Type B pancreatic cell (in vitro differentiated cells): ENCODE measurements around the gene MUCL1. TPM values are rescaled to one million over a fixed set of nuclear protein-coding genes. Genes with fewer than 3 reads are reported as not detected.

Source experiments
- DNase-seq: peaks from one replicate; pipeline ENCODE4 v3.0.0; 2021; ENCODE audit warnings: mixed read lengths; ENCODE audit not compliant: unreplicated experiment; ENCODE audit errors: extremely low spot score
- H3K27ac Mint-ChIP-seq: 2 replicates; pipeline ENCODE4 v1.8.0; 2021; ENCODE audit warnings: mild to moderate bottlenecking, mixed read lengths
- H3K27me3 Mint-ChIP-seq: 2 replicates; pipeline ENCODE4 v1.8.0; 2021; ENCODE audit warnings: mixed read lengths
- H3K36me3 Mint-ChIP-seq: 2 replicates; pipeline ENCODE4 v1.8.0; 2021; ENCODE audit warnings: mixed read lengths
- H3K4me1 Mint-ChIP-seq: one replicate; pipeline ENCODE4 v1.8.0; 2021; ENCODE audit warnings: mixed read lengths; ENCODE audit not compliant: unreplicated experiment
- H3K4me3 Mint-ChIP-seq: 2 replicates; pipeline ENCODE4 v1.8.0; 2021; ENCODE audit warnings: mild to moderate bottlenecking, mixed read lengths
- H3K9me3 Mint-ChIP-seq: 2 replicates; pipeline ENCODE4 v1.8.0; 2021; ENCODE audit warnings: mixed read lengths
- CTCF ChIP-seq: fragments of 200-600 bp; sonication (generic); conservative IDR thresholded peaks from 2 replicates; pipeline ENCODE4 v1.5.0; 2021; ENCODE audit warnings: antibody characterized with exemption, mild to moderate bottlenecking
- total RNA-seq: library from RNA; stranded (reverse); gene quantifications from 2 replicates; pipeline ENCODE4 v1.2.1, GENCODE V29; 2021; ENCODE audit warnings: low replicate concordance

Gene MUCL1
- total RNA-seq, 1 donor from 2014 or later, result not detected

GRCh38 chr12:54863948-54864618 lies 9.8 kb downstream of the MUCL1 start:
- no peak overlapping the region for H3K27ac Mint-ChIP-seq
- H3K27me3 Mint-ChIP-seq, result peaks cover 5% of the 10 kb centered on the region
- no peak overlapping the region for H3K4me3 Mint-ChIP-seq
- H3K9me3 Mint-ChIP-seq, result no peaks in the 10 kb centered on the region
- no peak for TF ChIP-seq CTCF
- no peaks in the 10 kb centered on the region for H3K36me3 Mint-ChIP-seq
- H3K4me1 Mint-ChIP-seq, result no peaks in the 10 kb centered on the region
- no peak for DNase-seq

GRCh38 chr12:54865683-54866324 lies 11.5 kb downstream of the MUCL1 start:
- H3K36me3 Mint-ChIP-seq, result no peaks in the 10 kb centered on the region
- no peak for TF ChIP-seq CTCF
- no peaks in the 10 kb centered on the region for H3K27me3 Mint-ChIP-seq

GRCh38 chr12:54868690-54869089 lies 14.4 kb downstream of the MUCL1 start:
- Mint-ChIP-seq H3K9me3 (no peaks in the 10 kb centered on the region), H3K27ac (no peak overlapping the region), H3K4me3 (no peak overlapping the region), H3K27me3 (no peaks in the 10 kb centered on the region), H3K36me3 (no peaks in the 10 kb centered on the region), H3K4me1 (no peaks in the 10 kb centered on the region)
- no peak for DNase-seq
- TF ChIP-seq CTCF, result no peak

More at GRCh38 chr12:54865683-54866324, 11.5 kb downstream of the MUCL1 start:
- no peak overlapping the region for H3K27ac Mint-ChIP-seq
- no peak for DNase-seq
- H3K9me3 Mint-ChIP-seq, result no peaks in the 10 kb centered on the region
- no peaks in the 10 kb centered on the region for H3K4me1 Mint-ChIP-seq
- no peak overlapping the region for H3K4me3 Mint-ChIP-seq

- Mint-ChIP-seq H3K4me3 (no peak overlapping the region), H3K27me3 (no peaks in the 10 kb centered on the region), H3K4me1 (no peaks in the 10 kb centered on the region), H3K9me3 (no peaks in the 10 kb centered on the region), H3K27ac (no peak overlapping the region), H3K36me3 (no peaks in the 10 kb centered on the region)
- DNase-seq, result no peak
- no peak for TF ChIP-seq CTCF
Observed at GRCh38 chr12:54870048-54870447, 15.7 kb downstream of the MUCL1 start.

- no peaks in the 10 kb centered on the region for H3K27me3 Mint-ChIP-seq
- H3K9me3 Mint-ChIP-seq, result no peaks in the 10 kb centered on the region
- no peaks in the 10 kb centered on the region for H3K36me3 Mint-ChIP-seq
- no peak for TF ChIP-seq CTCF
- H3K4me3 Mint-ChIP-seq, result no peak overlapping the region
- H3K4me1 Mint-ChIP-seq, result no peaks in the 10 kb centered on the region
- no peak for DNase-seq
- no peak overlapping the region for H3K27ac Mint-ChIP-seq
Observed at GRCh38 chr12:54870617-54871016, 16.3 kb downstream of the MUCL1 start.
